Fibroblast of lung (primary cell): Measurements from ENCODE around the gene ABCB11. TPM values are rescaled to one million over a fixed set of nuclear protein-coding genes. Genes with fewer than 3 reads are reported as not detected.

Experiments
- DNase-seq, 2 donors: peaks; one replicate each; pipeline versions ENCODE4 v3.0.0 to v3.0.0-alpha.2; 2010; ENCODE audit warnings: low read depth in 2 of 2
- H2AFZ ChIP-seq: 2 replicates; pipeline ENCODE4 v1.5.1; 2012; ENCODE audit warnings: low read length, control low read depth, inconsistent platforms
- H3K27ac ChIP-seq: 2 replicates; pipeline ENCODE4 v1.5.1; 2011; ENCODE audit warnings: low read length, control low read depth; ENCODE audit not compliant: insufficient read depth
- H3K27me3 ChIP-seq: 2 replicates; pipeline ENCODE4 v1.5.1; 2011; ENCODE audit warnings: mild to moderate bottlenecking, low read length; ENCODE audit not compliant: control insufficient read depth, insufficient read depth
- H3K36me3 ChIP-seq: 2 replicates; pipeline ENCODE4 v1.5.1; 2011; ENCODE audit warnings: low read length; ENCODE audit not compliant: control insufficient read depth, insufficient read depth
- H3K4me1 ChIP-seq: 2 replicates; pipeline ENCODE4 v1.5.1; 2011; ENCODE audit warnings: low read length; ENCODE audit not compliant: control insufficient read depth, insufficient read depth; ENCODE audit errors: extremely low read depth
- H3K4me2 ChIP-seq: 2 replicates; pipeline ENCODE4 v1.5.1; 2011; ENCODE audit warnings: low read length, control low read depth; ENCODE audit not compliant: insufficient read depth; ENCODE audit errors: extremely low read depth
- H3K4me3 ChIP-seq, 4 experiments: fragments of 200-600 bp in 1 of 4; sonication (generic) in 1 of 4; replicated peaks in 1 of 4; 2 replicates each; pipeline ENCODE4 v1.5.1; 2011 to 2016; ENCODE audit warnings: low read length in 4 of 4, low read depth in 3 of 4, mild to moderate bottlenecking in 3 of 4, control low read depth in 2 of 4, inconsistent platforms in 1 of 4, mixed read lengths in 1 of 4; ENCODE audit not compliant: insufficient read depth in 1 of 4; ENCODE audit errors: control extremely low read depth in 1 of 4
- H3K79me2 ChIP-seq: 2 replicates; pipeline ENCODE4 v1.5.1; 2012; ENCODE audit warnings: mild to moderate bottlenecking, low read length, inconsistent platforms; ENCODE audit not compliant: control insufficient read depth, insufficient read depth
- H3K9ac ChIP-seq: 2 replicates; pipeline ENCODE4 v1.5.1; 2011; ENCODE audit warnings: mild to moderate bottlenecking, low read length, control low read depth; ENCODE audit not compliant: insufficient read depth
- H3K9me3 ChIP-seq: 2 replicates; pipeline ENCODE4 v1.5.1; 2012; ENCODE audit warnings: low read depth, low read length; ENCODE audit not compliant: control insufficient read depth, insufficient read depth
- H4K20me1 ChIP-seq: 2 replicates; pipeline ENCODE4 v1.5.1; 2011; ENCODE audit warnings: low read length; ENCODE audit not compliant: control insufficient read depth, insufficient read depth; ENCODE audit errors: extremely low read depth
- CTCF ChIP-seq, 2 donors: IDR thresholded peaks in 1 of 2; conservative IDR thresholded peaks in 1 of 2; 1 replicate in 1 of 2; 2 replicates in 1 of 2; pipeline ENCODE4 v1.5.1; 2011 to 2012; ENCODE audit warnings: low read length in 2 of 2, control low read depth in 1 of 2, inconsistent platforms in 1 of 2, low read depth in 1 of 2, mild to moderate bottlenecking in 1 of 2
- EZH2 ChIP-seq: IDR thresholded peaks from 2 replicates; pipeline ENCODE4 v1.5.1; 2012; ENCODE audit warnings: low read length, control low read depth, mild to moderate bottlenecking; ENCODE audit errors: missing control alignments
- polyA plus RNA-seq, 2 donors: library from polyadenylated mRNA; depleted of rRNA in 1 of 2; stranded (reverse) in 1 of 2; unstranded in 1 of 2; fragments of >200 nt; gene quantifications; 2 replicates each; pipeline ENCODE4 v1.2.1, GENCODE V29; 2011 to 2012; ENCODE audit warnings: missing spikeins in 1 of 2
- total RNA-seq: library from RNA; depleted of rRNA; stranded (reverse); fragments of >200 nt; gene quantifications from 2 replicates; pipeline ENCODE4 v1.2.1, GENCODE V29; 2014

The ABCB11 gene
- total and polyA plus RNA-seq, 2 donors (not counting 1 experiment from before 2014, with no cell fraction given) = not detected

- no peaks in the 10 kb centered on the region for H4K20me1 ChIP-seq
- no peaks in the 10 kb centered on the region for H3K36me3 ChIP-seq
- no peak overlapping the region for H3K4me3 ChIP-seq
- no peak overlapping the region for H2AFZ ChIP-seq
- no peak for TF ChIP-seq EZH2
- TF ChIP-seq CTCF (conservative IDR thresholded peaks at IDR 0.05 in 1 of 2, IDR thresholded peaks at IDR 0.05 in 1 of 2; ENCODE audit: low read depth in 1 of 2, low read length in 2 of 2) = no peak
- no peaks in the 10 kb centered on the region for H3K9me3 ChIP-seq
- H3K27me3 ChIP-seq = no peaks in the 10 kb centered on the region
- H3K9ac ChIP-seq = no peak overlapping the region
- no peaks in the 10 kb centered on the region for H3K79me2 ChIP-seq
- H3K27ac ChIP-seq = no peak overlapping the region
- no peak for DNase-seq
- H3K4me2 ChIP-seq = no peak overlapping the region
- no peaks in the 10 kb centered on the region for H3K4me1 ChIP-seq
Measured at GRCh38 chr2:169005994-169006393, 25.1 kb downstream of the ABCB11 start.

- Histone ChIP-seq H3K27ac (no peak overlapping the region), H2AFZ (no peak overlapping the region), H3K27me3 (no peaks in the 10 kb centered on the region), H3K4me2 (no peak overlapping the region), H4K20me1 (no peaks in the 10 kb centered on the region), H3K4me3 (no peak overlapping the region), H3K9ac (no peak overlapping the region), H3K4me1 (no peaks in the 10 kb centered on the region), H3K36me3 (no peaks in the 10 kb centered on the region), H3K79me2 (no peaks in the 10 kb centered on the region), H3K9me3 (no peaks in the 10 kb centered on the region)
- no peak for DNase-seq
- TF ChIP-seq CTCF (conservative IDR thresholded peaks at IDR 0.05 in 1 of 2, IDR thresholded peaks at IDR 0.05 in 1 of 2; ENCODE audit: low read depth in 1 of 2, low read length in 2 of 2) (no peak), EZH2 (no peak)
Measured at GRCh38 chr2:169005080-169005598, 26.0 kb downstream of the ABCB11 start.

- Histone ChIP-seq H3K4me1 (no peaks in the 10 kb centered on the region), H3K4me2 (no peak overlapping the region), H3K9ac (no peak overlapping the region), H3K27ac (no peak overlapping the region), H4K20me1 (no peaks in the 10 kb centered on the region), H3K9me3 (no peaks in the 10 kb centered on the region), H3K36me3 (no peaks in the 10 kb centered on the region), H3K79me2 (no peaks in the 10 kb centered on the region), H2AFZ (no peak overlapping the region), H3K27me3 (no peaks in the 10 kb centered on the region), H3K4me3 (no peak overlapping the region)
- TF ChIP-seq CTCF (conservative IDR thresholded peaks at IDR 0.05 in 1 of 2, IDR thresholded peaks at IDR 0.05 in 1 of 2; ENCODE audit: low read depth in 1 of 2, low read length in 2 of 2) = no peak
- no peak for TF ChIP-seq EZH2
- DNase-seq = no peak
Measured at GRCh38 chr2:169002161-169002738, 28.9 kb downstream of the ABCB11 start.
